DND-41 (cell line): ENCODE results near the gene PLXNB3.
"Not testable (repeated sequence)": the region's sequence is repeated elsewhere in the genome, so short reads cannot be mapped to it uniquely, and the experiment has no call there.

Experiments used
- EZH2 ChIP-seq: IDR thresholded peaks from 3 replicates; pipeline ENCODE4 v1.6.1; 2012; ENCODE audit warnings: borderline replicate concordance, low read depth, mild to moderate bottlenecking, moderate library complexity, low read length, inconsistent platforms; ENCODE audit not compliant: severe bottlenecking
- TF ChIP-seq, protein P1 (sequence below): IDR thresholded peaks from 2 replicates; pipeline ENCODE4 v1.5.1; 2012; ENCODE audit warnings: borderline replicate concordance, low read length, moderate library complexity, mild to moderate bottlenecking; ENCODE audit not compliant: poor library complexity, severe bottlenecking; ENCODE audit errors: extremely low read depth

- TF ChIP-seq, protein P1, sequence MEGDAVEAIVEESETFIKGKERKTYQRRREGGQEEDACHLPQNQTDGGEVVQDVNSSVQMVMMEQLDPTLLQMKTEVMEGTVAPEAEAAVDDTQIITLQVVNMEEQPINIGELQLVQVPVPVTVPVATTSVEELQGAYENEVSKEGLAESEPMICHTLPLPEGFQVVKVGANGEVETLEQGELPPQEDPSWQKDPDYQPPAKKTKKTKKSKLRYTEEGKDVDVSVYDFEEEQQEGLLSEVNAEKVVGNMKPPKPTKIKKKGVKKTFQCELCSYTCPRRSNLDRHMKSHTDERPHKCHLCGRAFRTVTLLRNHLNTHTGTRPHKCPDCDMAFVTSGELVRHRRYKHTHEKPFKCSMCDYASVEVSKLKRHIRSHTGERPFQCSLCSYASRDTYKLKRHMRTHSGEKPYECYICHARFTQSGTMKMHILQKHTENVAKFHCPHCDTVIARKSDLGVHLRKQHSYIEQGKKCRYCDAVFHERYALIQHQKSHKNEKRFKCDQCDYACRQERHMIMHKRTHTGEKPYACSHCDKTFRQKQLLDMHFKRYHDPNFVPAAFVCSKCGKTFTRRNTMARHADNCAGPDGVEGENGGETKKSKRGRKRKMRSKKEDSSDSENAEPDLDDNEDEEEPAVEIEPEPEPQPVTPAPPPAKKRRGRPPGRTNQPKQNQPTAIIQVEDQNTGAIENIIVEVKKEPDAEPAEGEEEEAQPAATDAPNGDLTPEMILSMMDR, result not testable (repeated sequence)
- not testable (repeated sequence) for TF ChIP-seq EZH2
Observed at GRCh38 chrX:153746991-153747390, 17.1 kb upstream of the PLXNB3 start.
